Measurements from ENCODE around the gene NCAM1.

GRCh38 chr11:113151521-113151920 is 190.3 kb downstream of the NCAM1 start:
- TF ChIP-seq POLR2AphosphoS5 (IDR thresholded peaks at IDR 0.05) (no peak), POLR2A (IDR thresholded peaks at IDR 0.05) (no peak), CTCF (IDR thresholded peaks at IDR 0.05) (no peak)
